Immature natural killer cell (primary cell): ENCODE measurements around the gene BACH2. TPM values are rescaled to one million over a fixed set of nuclear protein-coding genes. Genes with fewer than 3 reads are reported as not detected.
"Not testable (repeated sequence)": the region's sequence is repeated elsewhere in the genome, so short reads cannot be mapped to it uniquely, and the experiment has no call there.

ENCODE experiments used
- DNase-seq, 3 donors: peaks; one replicate each; pipeline ENCODE4 v3.0.0; 2022; ENCODE audit warnings: mixed read lengths in 1 of 3
- H3K27ac Mint-ChIP-seq, 6 donors: one replicate each; pipeline ENCODE4 v1.8.0; 2020; ENCODE audit warnings: mixed read lengths in 6 of 6, mild to moderate bottlenecking in 5 of 6, inconsistent platforms in 4 of 6, moderate library complexity in 3 of 6
- H3K27me3 Mint-ChIP-seq, 3 donors: one replicate each; pipeline ENCODE4 v1.8.0; 2020 to 2021; ENCODE audit warnings: low read depth in 3 of 3, mild to moderate bottlenecking in 3 of 3, mixed read lengths in 3 of 3, moderate library complexity in 3 of 3, inconsistent platforms in 1 of 3
- H3K36me3 Mint-ChIP-seq, 3 donors: one replicate each; pipeline ENCODE4 v1.8.0; 2020; ENCODE audit warnings: mixed read lengths in 3 of 3, inconsistent platforms in 2 of 3, mild to moderate bottlenecking in 2 of 3
- H3K4me1 Mint-ChIP-seq, 2 donors: one replicate each; pipeline ENCODE4 v1.8.0; 2020; ENCODE audit warnings: inconsistent platforms in 2 of 2, mild to moderate bottlenecking in 2 of 2, mixed read lengths in 2 of 2, moderate library complexity in 1 of 2
- H3K4me3 Mint-ChIP-seq, 5 donors: one replicate each; pipeline ENCODE4 v1.8.0; 2020; ENCODE audit warnings: mild to moderate bottlenecking in 5 of 5, mixed read lengths in 5 of 5, inconsistent platforms in 3 of 5, moderate library complexity in 3 of 5
- H3K9me3 Mint-ChIP-seq, 6 donors: one replicate each; pipeline ENCODE4 v1.8.0; 2020; ENCODE audit warnings: mild to moderate bottlenecking in 6 of 6, mixed read lengths in 6 of 6, inconsistent platforms in 4 of 6, moderate library complexity in 3 of 6
- polyA plus RNA-seq, 3 donors: library from polyadenylated mRNA; unstranded; fragments of 300-500 nt; fragmentation: Illumina TruSeq; gene quantifications; one replicate each; pipeline ENCODE4 v1.2.3, GENCODE V29; 2021

Gene BACH2
- polyA plus RNA-seq, 3 donors from 2014 or later: 2.3 to 8.1 (median 8.0) TPM

DNA sequence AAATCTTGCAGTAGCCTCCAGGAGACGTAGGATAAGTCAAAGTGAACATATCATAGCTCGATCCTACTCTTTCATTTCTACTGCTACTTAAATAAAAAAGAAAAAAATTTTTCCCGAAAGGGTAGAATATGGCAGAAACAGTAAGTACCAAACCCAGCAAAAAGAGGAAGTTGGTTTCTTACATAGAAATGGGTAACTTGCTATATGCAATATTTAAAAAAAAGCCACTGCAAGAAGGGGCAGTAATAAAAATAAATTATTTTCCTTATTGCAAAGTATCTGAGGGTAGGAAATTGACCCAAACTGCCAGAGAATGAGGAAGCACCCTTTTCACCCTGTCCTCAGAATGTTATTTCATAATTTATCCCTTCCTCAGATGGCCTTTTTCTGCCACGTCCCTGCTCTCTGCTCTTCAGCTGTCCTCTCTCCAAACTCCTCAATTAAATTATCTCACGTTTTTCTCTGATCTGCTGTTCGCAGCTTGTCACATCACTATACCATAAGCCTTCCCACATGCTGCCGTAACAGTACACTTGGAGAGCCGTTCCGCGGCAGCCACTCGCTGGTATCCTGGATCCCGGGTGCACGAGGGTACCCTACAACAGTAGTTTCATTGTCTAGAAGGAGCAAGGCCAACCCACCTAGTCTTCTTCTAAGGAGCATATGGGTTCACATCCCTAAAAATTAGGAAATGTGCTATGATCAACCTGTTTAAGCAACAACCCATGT, 149.6 kb downstream of the BACH2 start:
- Mint-ChIP-seq H3K27ac (no peak overlapping the region), H3K4me1 (peaks cover 2 to 7% of the 10 kb centered on the region in 2 donors), H3K4me3 (no peak overlapping the region)

DNA sequence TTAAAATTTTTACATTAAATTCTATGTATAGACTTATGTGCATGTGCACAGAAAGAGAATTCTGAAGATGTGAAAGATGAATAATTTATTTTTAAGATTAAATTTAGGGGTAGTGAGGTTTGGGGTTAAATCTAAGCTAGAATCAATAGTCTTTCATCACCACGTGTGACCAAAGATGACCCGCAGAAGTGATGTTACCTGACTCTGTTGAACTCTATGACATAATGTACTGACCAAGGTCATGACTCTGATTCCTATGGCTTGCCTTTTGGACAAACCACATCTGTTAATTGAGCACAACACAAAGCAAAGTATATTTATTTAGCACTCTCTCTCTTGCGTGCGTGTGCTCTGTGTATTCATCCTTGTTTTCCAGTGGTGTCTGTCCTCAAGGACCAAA, 150.6 kb downstream of the BACH2 start:
- peaks cover 0 to 3% (median 0%) of the 10 kb centered on the region in 3 donors for H3K36me3 Mint-ChIP-seq
- no peak for DNase-seq
- H3K4me3 Mint-ChIP-seq: no peak overlapping the region
- H3K27ac Mint-ChIP-seq: no peak overlapping the region
- H3K4me1 Mint-ChIP-seq: peaks cover 2 to 7% of the 10 kb centered on the region in 2 donors
- H3K9me3 Mint-ChIP-seq: no peaks in the 10 kb centered on the region
- peaks cover 2 to 9% (median 4%) of the 10 kb centered on the region in 3 donors for H3K27me3 Mint-ChIP-seq

More for the DNA sequence above, 149.6 kb downstream of the BACH2 start:
- Mint-ChIP-seq H3K9me3 (no peaks in the 10 kb centered on the region), H3K36me3 (peaks cover 0 to 3% (median 0%) of the 10 kb centered on the region in 3 donors), H3K27me3 (peaks cover 2 to 9% (median 4%) of the 10 kb centered on the region in 3 donors)
- no peak for DNase-seq

DNA sequence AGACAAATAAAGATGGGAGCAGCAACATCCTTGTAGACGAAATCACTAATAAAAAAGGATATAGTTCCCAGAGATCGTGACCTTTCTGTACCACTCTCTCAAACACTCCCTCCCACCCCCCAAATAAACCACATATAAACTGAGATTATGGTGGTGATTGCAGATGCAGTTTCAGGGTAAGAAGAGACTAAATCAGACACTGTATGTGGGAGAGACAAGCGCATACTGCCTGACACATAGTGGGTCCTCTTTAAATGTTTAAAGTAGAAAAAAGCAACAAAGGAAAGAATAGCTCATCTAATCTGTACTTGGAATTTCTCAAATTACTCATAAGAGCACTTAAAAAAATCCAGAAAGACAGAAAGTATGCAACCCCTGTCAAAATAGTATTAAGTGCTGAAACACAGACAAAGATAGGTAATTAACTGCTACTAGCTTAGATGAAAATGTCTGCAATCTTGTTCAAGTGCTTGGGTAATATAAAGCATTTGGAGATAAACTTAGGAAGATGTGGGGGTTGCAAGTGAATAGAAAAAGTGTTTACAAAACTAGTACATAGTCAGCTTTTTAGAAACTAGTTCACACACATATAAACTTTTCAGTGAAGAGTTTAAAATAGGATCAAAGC, 151.6 kb downstream of the BACH2 start:
- H3K4me3 Mint-ChIP-seq: no peak overlapping the region
- peaks cover 2 to 5% (median 3%) of the 10 kb centered on the region in 3 donors for H3K27me3 Mint-ChIP-seq
- H3K36me3 Mint-ChIP-seq: no peaks in the 10 kb centered on the region
- peaks cover 2 to 7% of the 10 kb centered on the region in 2 donors for H3K4me1 Mint-ChIP-seq
- DNase-seq: no peak
- H3K27ac Mint-ChIP-seq: no peak overlapping the region
- no peaks in the 10 kb centered on the region for H3K9me3 Mint-ChIP-seq

DNA sequence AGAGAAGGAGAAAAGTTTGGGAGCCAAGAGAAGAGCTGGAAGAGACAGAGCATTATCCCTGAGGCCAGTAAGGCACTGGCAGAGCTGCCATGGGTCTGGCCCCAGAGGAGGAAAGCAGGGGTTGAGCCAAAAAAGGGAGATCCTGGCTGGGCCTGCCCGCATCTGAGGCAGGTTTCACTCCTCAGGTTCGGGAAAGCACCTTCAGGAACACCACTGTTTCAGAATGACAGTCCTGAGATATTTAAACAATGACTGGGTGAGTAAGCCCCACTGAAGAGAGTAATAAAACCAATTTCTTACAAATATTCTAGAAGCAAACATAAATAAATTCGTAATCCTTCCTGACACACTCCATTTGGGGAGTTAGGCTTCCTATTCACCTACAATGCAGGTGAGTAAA, 152.2 kb downstream of the BACH2 start:
- H3K4me1 Mint-ChIP-seq: peaks cover 2 to 7% of the 10 kb centered on the region in 2 donors
- H3K27ac Mint-ChIP-seq: no peak overlapping the region
- no peaks in the 10 kb centered on the region for H3K36me3 Mint-ChIP-seq
- H3K4me3 Mint-ChIP-seq: no peak overlapping the region
- no peaks in the 10 kb centered on the region for H3K9me3 Mint-ChIP-seq
- DNase-seq: no peak
- peaks cover 2 to 5% (median 3%) of the 10 kb centered on the region in 3 donors for H3K27me3 Mint-ChIP-seq

DNA sequence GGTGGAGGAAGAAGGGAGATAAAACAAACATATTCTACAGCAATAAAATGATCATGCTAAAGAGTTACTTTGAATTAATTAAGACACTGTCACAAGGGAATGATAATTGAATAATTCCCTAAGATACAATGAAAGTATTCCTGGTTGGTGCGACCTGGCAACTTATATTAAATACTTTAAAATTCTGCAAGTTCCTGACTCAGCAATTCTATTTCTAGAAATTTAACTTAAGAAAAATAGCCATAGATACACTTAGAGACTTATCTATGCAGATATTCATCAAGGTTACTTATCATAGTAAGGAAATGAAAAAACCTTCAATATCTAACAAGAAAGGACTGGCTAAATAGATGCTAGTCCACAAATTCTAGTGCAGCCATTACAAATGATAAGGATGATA, 156.0 kb downstream of the BACH2 start:
- no peak overlapping the region for H3K27ac Mint-ChIP-seq
- H3K4me1 Mint-ChIP-seq: no peaks in the 10 kb centered on the region
- H3K4me3 Mint-ChIP-seq: no peak overlapping the region

DNA sequence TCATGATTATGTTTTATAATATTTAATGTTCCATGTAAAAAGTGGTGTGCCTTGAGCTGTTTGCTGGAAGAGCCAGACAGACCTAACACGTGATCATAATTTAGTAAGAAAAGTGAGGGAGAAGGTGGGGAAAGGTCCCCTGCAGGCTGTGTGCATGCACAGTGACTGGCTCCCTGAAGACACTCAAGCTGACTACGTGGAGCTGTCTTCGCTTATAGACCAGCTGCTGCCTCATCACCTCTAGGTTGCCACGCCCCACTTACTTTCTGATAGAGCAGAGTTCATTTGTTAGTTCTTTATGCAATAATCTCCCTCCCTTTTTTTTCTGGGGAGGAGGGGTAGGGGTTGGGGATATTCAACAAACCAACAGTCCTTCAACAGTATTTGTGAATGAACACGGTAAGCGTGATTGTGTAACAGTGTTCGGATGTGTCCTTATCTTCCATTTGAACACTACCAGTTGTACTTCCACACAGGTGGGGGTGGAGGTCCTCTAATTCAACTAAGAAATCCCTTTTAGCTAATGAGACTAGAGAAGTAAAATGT, 157.3 kb downstream of the BACH2 start:
- H3K4me1 Mint-ChIP-seq: no peaks in the 10 kb centered on the region
- H3K4me3 Mint-ChIP-seq: no peak overlapping the region
- peaks cover 0 to 3% (median 0%) of the 10 kb centered on the region in 3 donors for H3K36me3 Mint-ChIP-seq
- no peak overlapping the region for H3K27ac Mint-ChIP-seq
- DNase-seq: no peak
- no peaks in the 10 kb centered on the region for H3K9me3 Mint-ChIP-seq
- peaks cover 0 to 8% (median 3%) of the 10 kb centered on the region in 3 donors for H3K27me3 Mint-ChIP-seq

More for the DNA sequence above, 156.0 kb downstream of the BACH2 start:
- peaks cover 0 to 3% (median 0%) of the 10 kb centered on the region in 3 donors for H3K36me3 Mint-ChIP-seq
- DNase-seq: no peak
- H3K9me3 Mint-ChIP-seq: no peaks in the 10 kb centered on the region
- H3K27me3 Mint-ChIP-seq: peaks cover 0 to 7% (median 3%) of the 10 kb centered on the region in 3 donors

DNA sequence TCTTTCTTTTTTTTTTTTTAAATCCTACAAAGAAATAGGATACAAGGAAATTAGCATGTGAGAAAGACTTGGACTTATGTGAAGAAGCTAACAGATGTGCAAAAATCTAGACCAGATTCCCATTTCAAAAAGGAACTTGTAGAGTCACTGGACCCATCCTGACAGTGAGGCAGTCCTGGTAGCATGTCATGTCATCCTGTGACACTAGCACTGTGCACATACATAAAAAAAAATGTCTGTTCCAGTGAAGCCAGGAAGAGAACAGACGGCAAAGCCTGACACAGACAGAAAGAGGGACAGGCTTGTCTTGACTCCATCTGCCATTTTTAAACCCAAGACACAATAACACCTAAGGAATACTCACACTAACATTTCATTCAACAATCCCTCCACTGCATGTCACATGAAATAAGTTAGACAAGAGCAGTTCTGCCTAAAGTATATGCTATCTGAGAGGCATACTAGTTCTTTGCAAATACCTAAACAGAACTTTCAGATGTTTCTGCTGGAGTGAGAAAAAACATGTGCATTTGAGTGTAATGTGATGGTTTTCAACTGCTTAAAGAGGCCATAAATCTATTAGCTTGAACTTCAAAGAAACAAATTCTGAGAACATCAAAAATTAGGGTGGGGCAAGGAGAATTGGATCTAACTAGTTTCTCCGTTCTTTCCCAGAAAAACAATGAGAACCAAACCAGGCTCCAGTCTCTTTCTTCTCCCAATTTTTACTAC, 159.6 kb downstream of the BACH2 start:
- Mint-ChIP-seq H3K4me3 (no peak overlapping the region), H3K9me3 (no peaks in the 10 kb centered on the region), H3K4me1 (no peaks in the 10 kb centered on the region), H3K27me3 (peaks cover 0 to 9% (median 3%) of the 10 kb centered on the region in 3 donors), H3K36me3 (peaks cover 0 to 3% (median 0%) of the 10 kb centered on the region in 3 donors), H3K27ac (no peak overlapping the region)
- no peak for DNase-seq

DNA sequence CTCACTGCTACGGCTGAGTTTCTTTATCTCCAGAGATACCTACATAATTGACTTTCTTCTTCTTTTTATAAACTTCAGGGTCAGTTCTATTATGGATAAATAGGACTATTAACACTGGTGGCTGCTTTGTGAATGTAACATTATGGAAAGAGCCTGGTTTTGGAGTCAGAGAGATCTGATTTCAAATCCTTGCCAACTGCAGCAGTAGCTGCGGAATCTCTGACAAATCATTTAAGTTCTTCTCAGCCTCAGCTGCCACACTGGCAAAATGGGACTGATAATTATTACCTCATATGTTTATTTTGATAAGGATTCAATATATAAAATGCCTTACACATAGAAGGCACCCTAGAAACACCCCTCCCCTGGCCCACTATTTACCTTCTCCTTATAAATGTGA, 160.5 kb downstream of the BACH2 start:
- Mint-ChIP-seq H3K36me3 (peaks cover 0 to 3% (median 0%) of the 10 kb centered on the region in 3 donors), H3K27ac (no peak overlapping the region), H3K9me3 (no peaks in the 10 kb centered on the region), H3K4me3 (no peak overlapping the region), H3K27me3 (peaks cover 0 to 9% (median 3%) of the 10 kb centered on the region in 3 donors), H3K4me1 (no peaks in the 10 kb centered on the region)
- DNase-seq: no peak

DNA sequence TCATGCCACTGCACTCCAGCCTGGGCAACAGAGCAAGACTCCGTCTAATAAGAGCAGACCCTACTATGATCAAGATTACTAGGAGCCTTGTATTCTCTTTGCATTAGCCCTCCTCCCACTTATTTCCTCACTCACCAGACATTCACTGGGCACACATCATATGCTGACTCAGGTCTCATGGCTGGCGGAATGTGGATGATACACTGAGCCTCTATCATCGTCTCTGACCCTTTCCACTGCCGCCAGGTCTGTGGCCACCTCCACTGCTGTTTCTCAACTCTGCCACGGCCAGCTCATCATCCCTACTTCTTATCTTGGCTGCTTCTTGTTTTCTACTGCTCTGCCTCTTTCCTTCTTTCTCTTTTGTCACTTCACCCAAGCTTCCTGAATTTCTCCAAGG, 161.0 kb downstream of the BACH2 start:
- Mint-ChIP-seq H3K9me3 (no peaks in the 10 kb centered on the region), H3K27me3 (peaks cover 0 to 9% (median 1%) of the 10 kb centered on the region in 3 donors)

DNA sequence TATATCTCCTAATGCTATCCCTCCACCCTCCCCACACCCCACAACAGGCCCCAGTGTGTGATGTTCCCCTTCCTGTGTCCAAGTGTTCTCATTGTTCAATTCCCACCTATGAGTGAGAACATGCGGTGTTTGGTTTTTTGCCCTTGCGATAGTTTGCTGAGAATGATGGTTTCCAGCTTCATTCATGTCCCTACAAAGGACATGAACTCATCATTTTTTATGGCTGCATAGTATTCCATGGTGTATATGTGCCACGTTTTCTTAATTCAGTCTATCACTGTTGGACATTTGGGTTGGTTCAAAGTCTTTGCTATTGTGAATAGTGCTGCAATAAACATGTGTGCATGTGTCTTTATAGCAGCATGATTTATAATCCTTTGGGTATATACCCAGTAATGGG, 163.0 kb downstream of the BACH2 start:
- H3K9me3 Mint-ChIP-seq, H3K36me3 Mint-ChIP-seq, H3K4me3 Mint-ChIP-seq, H3K4me1 Mint-ChIP-seq, H3K27ac Mint-ChIP-seq, DNase-seq, H3K27me3 Mint-ChIP-seq: not testable (repeated sequence)

More for the DNA sequence above, 161.0 kb downstream of the BACH2 start:
- H3K36me3 Mint-ChIP-seq: peaks cover 0 to 3% (median 0%) of the 10 kb centered on the region in 3 donors
- H3K4me1 Mint-ChIP-seq: no peaks in the 10 kb centered on the region
- no peak overlapping the region for H3K4me3 Mint-ChIP-seq
- no peak for DNase-seq
- no peak overlapping the region for H3K27ac Mint-ChIP-seq

DNA sequence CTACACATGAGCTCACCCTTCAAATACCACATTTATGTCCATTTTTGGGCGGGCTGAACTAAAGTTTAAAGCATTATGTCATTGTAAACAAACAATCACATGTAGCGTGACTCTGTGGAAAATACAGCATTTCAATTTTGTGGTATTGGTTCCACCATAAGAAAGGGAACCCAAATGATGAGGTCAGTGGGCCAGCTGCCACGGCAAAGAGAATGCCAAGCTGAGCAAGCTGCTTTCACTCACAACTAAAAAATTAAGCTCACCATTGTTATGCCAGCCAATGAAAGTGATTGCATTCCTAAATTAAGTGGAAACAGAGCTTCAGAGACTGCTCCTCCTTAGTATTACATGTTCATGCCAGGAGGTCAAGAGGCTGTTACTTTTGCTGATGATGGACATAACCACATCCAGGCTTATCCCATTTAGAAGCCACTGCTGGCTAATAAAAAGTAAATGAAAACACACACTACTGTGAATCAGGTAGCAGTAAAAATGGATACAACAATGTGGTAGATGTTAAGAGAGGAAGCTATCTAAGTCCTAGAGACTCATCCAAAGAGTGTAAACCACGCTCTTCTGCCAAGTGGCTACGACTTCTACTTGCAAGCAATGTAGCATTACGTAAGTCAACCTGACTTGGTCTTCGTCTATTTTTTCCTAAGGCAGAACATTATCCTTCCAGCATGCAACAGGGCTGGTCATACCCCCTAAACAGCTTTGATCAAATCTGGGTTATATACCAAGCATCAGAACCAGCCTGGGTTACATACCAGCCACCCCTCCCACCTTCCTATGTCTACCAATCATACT, 164.8 kb downstream of the BACH2 start:
- Mint-ChIP-seq H3K36me3 (peaks cover 0 to 3% (median 0%) of the 10 kb centered on the region in 3 donors), H3K27me3 (peaks cover 0 to 7% (median 5%) of the 10 kb centered on the region in 3 donors), H3K4me3 (no peak overlapping the region), H3K9me3 (no peaks in the 10 kb centered on the region), H3K27ac (no peak overlapping the region), H3K4me1 (peaks cover 7 to 10% of the 10 kb centered on the region in 2 donors)
- DNase-seq: no peak

DNA sequence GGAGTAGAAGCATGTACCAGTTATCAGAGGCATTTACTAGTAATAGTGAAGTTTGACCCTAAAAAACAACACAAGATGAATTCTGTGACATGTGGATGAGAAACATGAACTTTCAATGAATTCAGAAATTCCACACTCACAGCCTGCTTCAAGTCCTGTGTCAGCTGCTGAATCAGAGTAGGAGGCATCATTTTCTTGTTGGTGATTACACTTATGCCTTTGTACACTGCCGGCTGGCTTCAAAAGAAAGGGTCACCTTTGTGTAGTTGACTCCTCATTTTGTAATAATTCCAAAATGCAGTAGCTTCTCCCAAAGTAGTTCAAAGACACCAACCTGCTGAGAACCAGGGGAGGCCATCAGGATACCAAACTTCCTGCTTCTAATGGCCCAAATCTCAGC, 165.5 kb downstream of the BACH2 start:
- H3K4me3 Mint-ChIP-seq: no peak overlapping the region
- H3K9me3 Mint-ChIP-seq: no peaks in the 10 kb centered on the region
- H3K27ac Mint-ChIP-seq: no peak overlapping the region
- peaks cover 0 to 3% (median 0%) of the 10 kb centered on the region in 3 donors for H3K36me3 Mint-ChIP-seq
- no peak for DNase-seq
- H3K4me1 Mint-ChIP-seq: peaks cover 13 to 14% of the 10 kb centered on the region in 2 donors
- H3K27me3 Mint-ChIP-seq: peaks cover 0 to 6% (median 5%) of the 10 kb centered on the region in 3 donors

DNA sequence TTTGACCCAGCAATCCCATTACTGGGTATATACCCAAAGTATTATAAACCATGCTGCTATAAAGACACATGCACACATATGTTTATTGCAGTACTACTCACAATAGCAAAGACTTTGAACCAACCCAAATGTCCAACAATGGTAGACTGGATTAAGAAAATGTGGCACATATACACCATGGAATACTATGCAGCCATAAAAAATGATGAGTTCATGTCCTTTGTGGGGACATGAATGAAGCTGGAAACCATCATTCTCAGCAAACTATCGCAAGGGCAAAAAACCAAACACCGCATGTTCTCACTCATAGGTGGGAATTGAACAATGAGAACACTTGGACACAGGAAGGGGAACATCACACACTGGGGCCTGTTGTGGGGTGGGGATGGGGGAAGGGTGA, 168.0 kb downstream of the BACH2 start:
- H3K36me3 Mint-ChIP-seq, H3K27ac Mint-ChIP-seq, H3K27me3 Mint-ChIP-seq, DNase-seq, H3K9me3 Mint-ChIP-seq, H3K4me3 Mint-ChIP-seq: not testable (repeated sequence)
- H3K4me1 Mint-ChIP-seq: peaks cover 13 to 18% of the 10 kb centered on the region in 2 donors
